PFSK-1 (cell line): Measurements from ENCODE around the gene GABPB2.

Experiments
- SIN3A ChIP-seq: IDR thresholded peaks from 2 replicates; pipeline ENCODE4 v1.6.1; 2012; ENCODE audit warnings: mild to moderate bottlenecking, low read length, moderate library complexity, borderline replicate concordance; ENCODE audit not compliant: insufficient read depth
- TAF1 ChIP-seq: IDR thresholded peaks from 2 replicates; pipeline ENCODE4 v1.6.1; 2012; ENCODE audit warnings: low read length, control low read depth, borderline replicate concordance; ENCODE audit not compliant: insufficient read depth

- TF ChIP-seq SIN3A (no peak), TAF1 (no peak)
Observed at GRCh38 chr1:151108331-151108730, 37.8 kb downstream of the GABPB2 start.
